SKM-1 treated with dmso at 0.1 percent for 144 hours (cell line): ENCODE measurements around the gene COL13A1.

ENCODE experiments used
- DNase-seq: peaks from one replicate; lab custom pipeline; 2025; ENCODE audit not compliant: unreplicated experiment; lab: John Stamatoyannopoulos, UW

COL13A1 gene

DNA sequence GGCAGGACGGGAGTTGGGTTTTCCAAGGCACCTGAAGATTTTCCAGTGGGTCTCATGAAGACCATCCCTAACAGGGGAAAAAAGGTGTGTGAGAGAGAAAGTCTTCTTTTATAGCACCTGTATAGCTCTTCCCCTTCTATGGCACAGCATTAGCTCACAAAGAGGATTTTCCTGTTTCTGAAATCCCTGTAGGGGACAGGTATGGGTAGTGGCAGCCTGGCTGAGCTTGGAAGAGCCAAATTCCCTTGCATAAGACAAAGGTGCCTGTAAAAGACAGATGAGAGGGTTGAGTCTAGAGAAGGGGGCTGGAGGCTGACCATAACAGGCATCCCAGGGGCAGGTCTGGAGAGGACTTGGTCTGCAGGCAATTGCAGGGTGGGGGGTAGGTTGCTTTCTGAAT is 63.7 kb downstream of the COL13A1 start:
- no peak for DNase-seq

DNA sequence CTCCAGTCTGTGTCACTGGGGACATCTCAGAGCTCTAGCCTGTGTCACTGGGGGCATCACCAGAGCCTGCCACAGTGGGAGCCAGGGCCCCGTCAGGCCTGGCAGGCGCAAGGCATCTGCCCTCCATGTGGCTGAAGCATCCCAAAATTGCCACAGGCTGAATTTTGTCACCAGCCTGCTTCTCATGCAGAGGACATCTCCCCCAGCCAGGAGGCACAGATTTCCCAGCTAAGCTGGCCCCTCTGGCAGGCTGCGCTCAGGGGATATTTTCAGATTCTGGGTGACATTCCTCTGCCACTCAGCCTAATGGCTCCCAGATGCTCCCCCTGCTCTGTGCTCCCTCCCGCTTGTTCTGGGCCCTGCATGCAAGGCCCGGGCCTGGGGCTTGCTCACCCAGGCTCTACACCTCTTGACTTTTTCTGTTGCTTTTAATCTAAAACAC is 64.6 kb downstream of the COL13A1 start:
- no peak for DNase-seq

DNA sequence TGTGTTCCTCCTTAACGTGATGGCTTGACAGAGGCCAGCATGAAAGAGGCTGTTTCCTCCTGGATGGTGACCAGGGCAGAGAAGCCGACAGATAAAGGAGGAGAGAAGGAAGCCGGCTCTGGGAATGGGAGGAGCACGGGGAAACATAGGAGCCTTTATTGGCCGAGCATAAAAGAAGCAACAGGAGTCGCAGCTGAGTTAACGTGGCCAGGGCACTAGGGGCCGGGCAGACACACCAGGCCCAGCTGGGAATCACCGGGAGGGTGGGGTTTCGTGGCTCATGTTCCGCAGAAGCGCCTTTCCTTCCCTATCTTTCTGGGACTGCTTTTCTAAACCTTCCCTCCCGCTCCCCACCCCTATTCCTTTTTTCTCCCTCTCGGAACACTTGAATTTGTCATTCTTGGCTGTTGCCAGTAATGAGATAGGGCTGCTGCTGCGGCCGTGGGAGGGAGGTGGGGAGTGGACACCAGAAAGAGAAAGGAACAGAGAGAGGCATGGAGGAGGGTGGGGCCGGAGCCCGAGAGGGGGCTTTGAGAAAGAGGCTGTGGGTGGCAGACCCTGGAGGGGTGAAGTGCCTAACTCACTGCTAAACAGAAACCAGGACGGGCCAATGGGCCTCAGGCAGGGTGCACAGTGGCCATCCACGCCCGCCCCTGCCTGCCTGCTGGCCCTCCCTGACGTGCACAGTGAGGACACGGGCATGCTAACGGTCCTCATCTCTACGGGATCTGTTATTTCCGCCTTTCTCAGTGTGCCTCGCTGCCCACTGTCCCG is 65.2 kb downstream of the COL13A1 start:
- no peak for DNase-seq

DNA sequence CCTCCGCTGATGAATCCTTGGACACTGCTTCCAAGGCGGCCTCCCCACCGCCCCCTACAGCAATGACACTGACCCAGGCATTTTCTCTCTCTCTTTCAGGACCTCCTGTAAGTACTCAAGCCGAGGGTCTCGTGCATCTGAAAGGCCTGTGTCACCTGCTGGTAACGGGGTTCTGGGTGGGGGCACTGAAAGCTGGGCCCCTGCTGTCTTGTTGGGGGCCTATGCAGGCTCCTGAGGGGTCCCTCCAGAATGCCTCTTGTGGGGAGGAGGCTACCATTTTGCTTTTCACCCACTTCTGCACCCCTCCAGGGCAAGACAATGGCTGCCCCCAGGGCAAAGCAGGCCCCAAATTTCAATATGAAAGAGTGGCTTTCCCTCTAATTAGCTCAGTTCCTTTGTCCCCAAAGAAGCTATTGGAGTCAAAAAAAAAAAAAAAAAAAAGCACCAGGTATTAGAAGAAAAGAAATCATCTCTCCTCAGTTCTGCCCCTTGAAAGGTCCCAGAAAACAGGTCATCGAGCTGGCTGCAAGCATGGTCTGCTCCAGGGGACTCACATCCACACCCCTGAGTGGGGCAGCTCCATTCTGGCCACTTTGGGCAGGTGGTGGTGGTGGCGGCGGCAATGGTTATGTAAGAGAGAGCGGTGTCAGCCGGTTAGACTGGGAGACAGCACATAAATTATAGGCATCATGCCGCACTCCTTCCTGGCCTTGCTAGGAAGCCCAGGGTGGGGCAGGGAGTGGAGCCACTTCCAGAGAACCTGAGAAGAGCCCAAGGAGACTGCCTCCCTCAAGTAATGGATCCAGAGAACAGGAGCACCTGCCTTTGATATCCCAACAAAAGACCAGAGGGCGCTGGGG is 66.2 kb downstream of the COL13A1 start:
- no peak for DNase-seq

DNA sequence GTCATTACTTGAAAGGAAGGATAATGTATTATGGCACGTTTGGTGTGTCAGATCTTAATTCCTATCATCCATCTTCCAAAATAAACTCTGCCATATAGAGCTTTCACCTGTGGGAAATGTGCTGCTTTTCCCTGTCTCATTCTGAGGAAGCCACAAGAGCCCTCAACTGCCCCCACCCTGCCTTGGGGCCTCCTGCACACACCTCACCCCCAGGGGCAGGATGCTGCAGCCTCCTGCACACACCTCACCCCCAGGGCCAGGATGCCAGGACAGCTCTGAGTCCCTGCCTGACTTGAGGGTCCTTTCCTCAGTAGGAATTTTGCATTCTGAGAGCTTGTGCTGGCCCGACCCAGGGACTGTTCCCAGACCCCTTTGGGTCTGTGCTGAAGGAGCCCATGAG is 67.1 kb downstream of the COL13A1 start:
- no peak for DNase-seq

DNA sequence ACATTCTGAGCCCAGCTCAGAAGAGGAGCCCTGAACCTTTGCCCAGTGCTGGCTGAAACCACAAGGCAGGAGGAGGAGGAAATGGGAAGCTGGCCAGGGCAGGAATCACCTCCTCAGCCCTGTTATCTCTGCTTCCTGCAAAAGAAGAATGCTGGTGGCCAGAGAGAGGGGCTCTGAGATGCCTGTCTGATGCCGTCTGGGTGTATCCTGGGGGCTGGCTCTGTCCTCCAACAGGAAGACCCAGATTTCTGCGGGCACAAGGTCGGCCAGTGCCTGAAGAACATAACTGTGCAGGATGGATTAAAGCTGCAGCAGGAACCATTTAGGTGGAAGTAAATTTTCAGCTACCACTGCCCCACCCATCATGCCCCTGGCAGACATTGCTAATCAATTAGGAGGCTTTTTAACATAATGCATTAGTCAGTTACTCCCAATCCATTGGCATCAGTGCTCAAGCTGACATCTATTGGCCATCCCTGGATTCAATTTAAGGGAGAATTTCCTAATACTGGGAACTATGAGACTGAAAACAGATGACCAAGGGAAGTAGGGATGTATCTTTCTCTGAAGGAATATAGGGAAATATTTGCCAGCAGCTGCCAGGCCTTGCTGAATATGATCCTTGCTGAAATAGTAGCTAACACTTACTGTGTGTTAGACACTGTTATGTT is 67.7 kb downstream of the COL13A1 start:
- DNase-seq, result no peak

DNA sequence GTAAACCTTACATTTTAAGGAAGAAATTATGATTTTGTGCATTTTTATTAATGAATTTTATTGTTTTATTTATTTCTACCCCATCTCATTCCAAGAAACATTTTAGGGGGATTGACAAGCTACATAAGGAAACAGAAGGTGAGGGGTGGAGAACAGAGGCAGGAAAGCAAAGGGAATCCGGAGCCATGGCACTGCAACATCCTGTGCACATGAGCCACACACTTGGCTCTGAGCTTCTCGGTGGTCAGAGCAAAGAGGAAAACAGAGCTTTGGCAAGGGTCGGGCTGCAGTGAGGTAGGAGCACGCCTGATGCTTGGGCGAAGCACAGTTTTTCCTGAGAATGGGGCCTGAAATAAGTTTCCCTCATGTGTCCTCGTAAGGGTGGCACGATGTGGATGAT is 68.9 kb downstream of the COL13A1 start:
- no peak for DNase-seq

DNA sequence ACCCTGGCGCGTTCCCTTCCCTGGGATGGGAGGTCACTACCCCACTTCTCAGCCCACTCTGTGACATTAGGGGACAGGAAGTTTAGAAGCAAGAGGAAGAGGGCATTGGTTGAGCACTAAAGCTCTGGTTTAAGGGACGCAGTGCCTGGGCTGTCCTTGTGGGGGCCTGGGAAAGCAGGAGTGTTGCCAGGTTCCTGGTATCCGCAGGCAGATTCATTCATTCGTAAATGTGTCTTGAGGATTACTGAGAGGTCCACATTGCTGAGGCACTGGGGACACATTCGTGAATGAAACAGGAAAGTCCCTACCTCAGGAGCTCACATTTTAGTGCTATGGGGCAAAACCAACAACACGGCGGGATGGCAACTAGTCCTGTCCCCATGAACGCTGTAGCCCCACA is 69.4 kb downstream of the COL13A1 start:
- no peak for DNase-seq

DNA sequence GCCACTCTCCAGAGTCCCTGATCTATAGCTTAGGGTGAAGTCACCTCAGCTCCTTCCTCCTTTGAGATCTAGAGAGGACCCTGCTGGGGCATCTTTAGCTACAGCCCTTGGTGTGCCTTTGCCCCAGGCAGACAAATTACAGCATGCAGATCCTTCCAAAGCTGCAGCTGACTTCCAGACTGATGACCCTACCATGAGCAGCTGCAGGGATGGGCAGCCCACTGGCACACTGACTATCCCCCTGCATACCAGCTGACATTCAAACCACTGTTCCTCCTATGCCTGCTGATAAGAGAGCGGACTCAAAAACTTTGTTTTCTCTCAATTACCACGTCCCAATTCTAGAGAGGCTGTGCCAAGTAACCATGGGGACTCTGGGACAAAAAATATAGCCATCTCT is 70.6 kb downstream of the COL13A1 start:
- no peak for DNase-seq

DNA sequence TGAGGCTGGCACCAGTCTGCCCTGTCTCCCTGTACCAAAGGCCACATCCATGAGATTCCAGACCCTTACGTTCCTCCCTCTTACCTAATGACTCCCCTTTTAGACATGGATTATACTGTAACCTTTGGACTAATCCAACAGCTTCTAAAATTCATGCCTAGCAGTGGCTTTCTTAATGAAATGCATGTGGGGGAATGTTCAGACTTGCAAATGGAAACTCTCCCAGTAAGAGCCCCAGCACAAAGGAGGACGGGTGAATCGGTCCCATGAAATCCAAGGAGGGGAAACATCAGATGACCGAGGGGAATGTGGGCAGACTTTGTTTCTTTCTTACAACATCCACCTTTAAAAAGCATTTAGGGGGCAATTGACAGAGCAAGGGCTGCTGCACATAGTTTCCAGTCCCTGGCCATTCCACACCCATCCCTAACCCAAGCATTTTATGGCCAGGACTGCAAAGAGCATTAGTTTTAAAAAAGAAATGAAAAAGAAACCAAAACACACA is 71.5 kb downstream of the COL13A1 start:
- no peak for DNase-seq

DNA sequence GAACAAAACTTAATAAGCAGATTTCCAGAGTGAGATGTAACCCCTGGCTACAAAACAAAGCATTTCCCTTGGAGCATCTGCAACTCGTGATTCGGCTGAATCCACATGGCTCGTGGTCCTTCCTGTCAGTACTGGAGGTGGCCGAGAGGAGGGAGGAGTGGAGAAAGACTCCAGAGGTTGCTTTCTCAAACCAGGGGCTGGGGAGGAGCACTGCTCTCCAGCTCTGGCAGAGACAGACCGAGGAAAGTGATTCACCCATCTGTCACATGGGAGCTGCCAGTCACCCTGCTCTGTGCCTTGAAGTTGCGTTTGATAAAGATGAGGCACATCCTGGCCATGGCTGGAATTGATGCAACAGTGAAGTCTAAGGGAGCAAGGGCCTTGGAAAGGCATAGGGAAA is 72.7 kb downstream of the COL13A1 start:
- DNase-seq, result no peak

DNA sequence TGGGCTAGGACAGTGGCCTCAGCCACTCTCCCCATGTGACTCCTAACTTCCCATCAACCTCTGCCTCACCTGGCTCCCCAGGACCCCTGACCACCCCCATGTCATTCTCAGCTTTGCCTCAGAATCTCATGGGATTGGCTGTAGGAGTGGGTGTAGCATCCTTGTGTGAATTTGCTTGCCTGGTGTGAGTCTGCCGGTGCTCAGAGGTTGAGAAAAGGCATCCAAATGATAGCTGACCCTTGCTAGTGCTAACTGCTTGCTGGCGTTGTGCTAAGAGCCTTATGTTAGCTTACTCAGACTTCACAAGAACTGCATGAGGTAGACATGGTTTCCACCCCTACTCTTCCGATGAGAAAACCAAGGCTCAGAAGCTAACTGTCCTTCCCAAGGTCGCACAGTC is 74.2 kb downstream of the COL13A1 start:
- DNase-seq, result no peak

DNA sequence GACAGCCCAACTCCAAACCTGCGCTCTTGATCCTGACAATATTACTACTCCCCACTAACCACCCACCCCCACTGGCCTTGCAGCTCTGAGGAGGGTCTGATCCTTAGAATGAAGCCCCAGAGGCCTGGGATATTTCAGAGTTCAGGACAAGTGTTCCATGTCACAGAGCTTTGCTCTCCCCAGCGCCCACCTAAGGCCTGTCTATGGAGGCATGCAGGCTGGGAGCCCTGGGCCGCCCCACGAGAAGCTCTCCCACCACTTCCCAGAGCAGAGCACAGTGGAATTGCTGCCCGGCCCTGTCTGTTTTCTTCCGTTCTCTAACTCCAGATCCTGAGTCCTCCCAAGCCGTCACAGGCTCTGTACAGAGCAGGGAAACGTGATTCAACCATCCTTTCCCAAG is 74.6 kb downstream of the COL13A1 start:
- no peak for DNase-seq

DNA sequence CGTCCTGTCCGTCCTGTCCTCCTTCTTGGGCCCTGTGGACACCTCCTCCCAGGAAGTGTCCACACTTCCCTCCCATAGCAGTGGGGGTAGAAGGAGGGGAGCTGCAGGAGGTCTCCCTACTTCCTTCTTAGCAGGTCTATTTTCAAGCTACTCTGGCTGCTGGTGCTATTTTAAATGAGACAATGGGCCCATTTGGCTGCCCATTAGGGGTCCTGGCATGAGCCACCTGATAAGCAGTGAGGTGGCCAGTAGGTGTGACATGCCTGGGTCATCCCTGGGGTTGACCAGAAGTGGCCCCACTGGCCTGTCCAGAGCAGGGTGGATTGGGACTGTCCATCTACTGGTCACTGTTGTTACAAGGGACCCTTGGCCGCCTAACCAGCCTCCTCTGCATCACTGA is 75.2 kb downstream of the COL13A1 start:
- DNase-seq, result no peak

DNA sequence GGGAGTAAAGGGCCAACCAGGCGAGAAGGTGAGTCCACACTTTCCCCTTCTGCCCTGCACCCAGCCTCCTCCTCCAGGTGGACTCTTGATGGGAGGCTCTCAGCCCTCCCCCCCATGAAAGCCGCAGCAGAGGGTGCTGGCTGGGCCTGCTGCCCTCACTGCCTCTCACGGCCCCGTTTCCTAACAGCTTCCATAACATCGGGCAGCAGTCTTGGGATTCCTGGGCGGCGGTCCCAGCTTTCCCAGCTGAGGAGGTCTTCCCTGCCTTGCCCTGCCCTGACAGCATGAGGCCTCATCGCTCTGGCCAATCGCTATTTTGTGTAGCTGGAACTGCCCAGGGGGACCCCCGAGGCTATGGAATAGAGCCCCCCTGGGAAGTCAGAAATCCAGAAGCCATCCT is 76.3 kb downstream of the COL13A1 start:
- DNase-seq, result no peak

DNA sequence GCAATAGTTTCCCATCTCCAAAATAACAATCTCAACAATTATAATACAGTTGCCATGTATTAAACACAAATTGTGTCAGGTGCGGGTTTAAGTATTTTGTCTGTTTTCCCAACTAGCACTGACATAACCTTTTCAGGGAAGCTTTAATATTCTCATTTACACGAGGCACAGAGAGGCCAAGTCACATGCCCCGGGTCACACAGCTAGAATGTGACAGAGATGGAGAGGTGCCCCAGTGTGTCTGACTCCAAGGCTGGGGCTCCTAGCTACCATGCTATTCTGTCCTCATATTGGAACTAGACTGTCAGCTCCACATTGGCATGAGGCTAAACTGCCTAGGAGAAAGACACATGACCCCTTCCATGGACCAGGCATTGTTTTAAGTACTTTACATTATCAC is 77.2 kb downstream of the COL13A1 start:
- no peak for DNase-seq

DNA sequence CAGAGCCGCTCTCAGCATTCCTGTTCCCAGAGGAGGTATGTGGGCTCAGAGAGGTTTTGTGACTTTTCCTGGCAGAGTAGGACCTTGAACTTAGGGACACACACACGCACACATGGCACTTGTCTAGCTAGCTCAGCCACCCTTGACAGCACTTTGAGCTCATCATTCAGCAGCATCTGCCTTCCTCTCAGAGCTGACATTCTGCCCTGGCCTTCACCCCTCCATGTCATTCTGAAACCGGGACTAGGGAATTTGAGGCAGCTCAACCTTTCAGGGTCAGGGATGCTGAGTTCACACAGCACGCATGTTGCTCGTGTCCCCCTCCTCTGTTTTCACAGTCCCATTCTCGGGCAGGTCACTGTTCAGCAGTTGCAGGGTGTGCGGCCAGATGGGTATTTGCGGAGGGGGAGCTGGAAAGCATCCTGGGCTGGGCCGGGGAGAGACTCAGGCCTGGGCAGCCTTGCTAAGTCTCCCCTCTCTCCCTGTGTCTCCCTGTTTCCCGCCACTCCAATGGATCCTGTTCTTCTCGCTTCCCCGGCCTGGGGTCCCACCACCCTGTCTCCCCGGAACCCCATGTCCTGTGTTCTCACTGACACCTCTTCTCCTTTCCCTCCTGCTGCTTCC is 78.0 kb downstream of the COL13A1 start:
- DNase-seq, result no peak

DNA sequence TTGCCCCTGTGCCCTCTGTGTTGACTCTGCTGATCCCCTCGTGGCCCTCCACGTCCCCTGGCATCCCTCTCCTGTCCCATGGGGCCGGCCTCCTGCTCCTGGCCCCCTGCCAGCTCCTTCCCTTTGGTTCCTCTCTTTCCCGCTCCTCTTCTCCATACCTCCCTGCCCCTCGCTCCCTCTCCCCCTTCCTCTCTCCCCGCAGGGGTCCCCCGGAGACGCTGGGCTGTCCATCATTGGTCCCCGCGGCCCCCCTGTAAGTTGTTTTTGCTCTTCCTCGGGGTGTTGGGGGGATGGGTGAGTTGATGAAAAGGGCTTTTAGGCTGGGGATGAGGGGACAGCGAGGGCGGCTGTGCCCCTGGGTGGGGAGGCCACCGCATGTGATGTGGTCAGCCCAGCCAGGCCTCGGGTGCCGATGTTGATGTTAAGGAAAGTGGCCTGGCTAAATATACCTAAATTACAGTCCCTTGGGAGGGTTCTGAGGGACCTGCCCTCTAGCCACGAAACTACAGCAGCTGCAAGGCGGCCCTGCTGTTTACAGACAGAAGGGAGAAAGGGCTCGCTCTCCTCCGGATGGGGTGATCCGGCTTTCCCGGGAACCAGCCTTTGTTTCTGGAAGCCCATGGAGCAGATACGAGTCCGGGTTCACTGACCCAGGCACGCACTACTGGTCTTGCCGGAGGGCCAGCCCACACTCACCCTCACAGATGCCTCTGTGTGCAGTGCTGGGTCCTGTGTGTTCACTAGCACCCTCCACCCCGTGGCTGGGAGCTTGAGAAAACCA is 78.8 kb downstream of the COL13A1 start:
- DNase-seq, result no peak

DNA sequence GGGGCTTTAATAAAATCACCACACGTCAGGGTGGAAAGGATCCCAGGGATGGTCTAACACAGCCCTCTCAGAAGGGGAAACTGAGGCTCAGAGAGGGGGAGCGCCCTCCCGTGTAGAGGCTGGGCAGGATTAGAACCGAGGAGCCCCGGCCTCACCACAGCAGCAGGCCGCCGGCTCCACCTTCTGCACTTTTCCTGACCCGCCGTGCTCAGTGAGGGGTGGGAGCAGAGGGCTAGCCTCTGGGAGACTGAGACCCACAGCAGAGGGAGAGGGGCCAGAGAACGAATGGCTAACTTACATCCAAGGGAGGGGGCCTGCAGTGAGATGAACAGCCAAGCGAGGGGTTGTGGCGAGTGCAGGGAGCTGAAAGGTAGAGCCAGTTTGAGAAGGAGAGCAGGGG is 79.5 kb downstream of the COL13A1 start:
- DNase-seq, result no peak

DNA sequence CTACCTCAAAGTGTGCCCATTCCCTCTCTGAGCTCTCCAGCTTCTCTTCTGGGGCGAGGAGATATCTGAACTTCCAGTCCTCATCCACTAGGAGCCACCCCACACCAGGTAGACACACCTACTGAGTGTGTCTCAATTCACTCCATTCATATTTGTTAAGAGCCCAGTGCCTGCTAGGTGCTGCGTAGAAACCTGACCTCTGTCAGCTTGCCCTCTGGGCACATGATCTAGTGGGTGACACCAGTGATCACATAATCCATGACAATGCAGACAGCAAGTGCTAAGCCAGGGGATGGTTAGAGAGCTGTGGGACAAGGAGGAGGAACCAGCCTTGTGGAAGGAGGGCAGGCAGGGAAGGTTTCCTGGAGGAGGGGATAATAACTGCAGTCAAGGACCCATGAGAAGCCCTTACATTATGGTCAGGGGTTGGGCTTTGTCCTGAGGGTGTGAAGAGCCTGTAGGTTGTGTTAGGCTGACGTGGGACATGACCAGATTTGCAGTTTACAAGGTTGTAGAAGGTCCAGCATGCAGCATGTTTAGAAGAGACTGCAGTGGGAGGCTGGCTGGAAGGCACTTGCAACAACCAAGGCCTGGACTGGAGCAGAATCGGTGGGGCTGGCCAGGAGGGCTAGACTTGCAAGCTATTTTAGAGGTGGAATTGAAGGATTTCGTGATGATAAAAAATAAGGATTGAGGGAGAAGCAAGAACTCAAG is 81.8 kb downstream of the COL13A1 start:
- no peak for DNase-seq
